ENCODE measurements around the gene RLBP1.

DNA sequence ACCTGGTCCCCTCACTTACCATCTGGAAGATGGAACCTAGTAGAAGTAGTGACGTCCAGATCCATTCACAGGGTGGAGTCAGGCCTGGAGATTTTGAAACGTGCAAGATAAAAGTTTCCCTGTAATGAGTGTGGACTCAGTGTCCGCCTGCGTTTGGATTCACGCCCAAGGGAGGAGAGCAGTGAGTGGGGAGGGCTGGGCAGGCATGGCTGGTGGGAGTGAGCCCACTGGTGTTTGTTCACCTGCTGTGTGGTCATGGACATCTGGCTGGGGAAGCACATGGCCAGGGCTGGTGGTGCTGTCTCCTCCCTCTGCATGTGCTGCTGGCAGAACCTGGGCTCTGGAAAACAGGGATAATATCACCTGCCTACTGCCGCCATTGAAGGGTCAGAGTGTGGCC, 37.0 kb downstream of the RLBP1 start:
- TF ChIP-seq, protein P1, sequence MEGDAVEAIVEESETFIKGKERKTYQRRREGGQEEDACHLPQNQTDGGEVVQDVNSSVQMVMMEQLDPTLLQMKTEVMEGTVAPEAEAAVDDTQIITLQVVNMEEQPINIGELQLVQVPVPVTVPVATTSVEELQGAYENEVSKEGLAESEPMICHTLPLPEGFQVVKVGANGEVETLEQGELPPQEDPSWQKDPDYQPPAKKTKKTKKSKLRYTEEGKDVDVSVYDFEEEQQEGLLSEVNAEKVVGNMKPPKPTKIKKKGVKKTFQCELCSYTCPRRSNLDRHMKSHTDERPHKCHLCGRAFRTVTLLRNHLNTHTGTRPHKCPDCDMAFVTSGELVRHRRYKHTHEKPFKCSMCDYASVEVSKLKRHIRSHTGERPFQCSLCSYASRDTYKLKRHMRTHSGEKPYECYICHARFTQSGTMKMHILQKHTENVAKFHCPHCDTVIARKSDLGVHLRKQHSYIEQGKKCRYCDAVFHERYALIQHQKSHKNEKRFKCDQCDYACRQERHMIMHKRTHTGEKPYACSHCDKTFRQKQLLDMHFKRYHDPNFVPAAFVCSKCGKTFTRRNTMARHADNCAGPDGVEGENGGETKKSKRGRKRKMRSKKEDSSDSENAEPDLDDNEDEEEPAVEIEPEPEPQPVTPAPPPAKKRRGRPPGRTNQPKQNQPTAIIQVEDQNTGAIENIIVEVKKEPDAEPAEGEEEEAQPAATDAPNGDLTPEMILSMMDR (IDR thresholded peaks at IDR 0.05): no peak
- TF ChIP-seq POLR2A (IDR thresholded peaks at IDR 0.05): no peak

Measured in esophagus squamous epithelium (tissue), 4 donors.